Activated CD4-positive, alpha-beta memory T cell treated with anti-CD3 and anti-CD28 coated beads, Interleukin-2, amount 10 ng/mL, durations not matched to agents 7 days and 5 days (primary cell): ENCODE results near the gene GRM1. TPM values are rescaled to one million over a fixed set of nuclear protein-coding genes. Genes with fewer than 3 reads are reported as not detected.
"Not testable (repeated sequence)": the region's sequence is repeated elsewhere in the genome, so short reads cannot be mapped to it uniquely, and the experiment has no call there.

Experiments used
- CTCF ChIA-PET: fragments of 350-600 bp; sonication (Branson Sonifier 250); formaldehyde crosslinking; loops from one replicate; lab custom pipeline; 2021; ENCODE audit warnings: antibody characterized with exemption, inconsistent platforms; lab: Charles Lee
- POLR2A ChIA-PET: fragments of 350-600 bp; sonication (Branson Sonifier 250); formaldehyde crosslinking; loops from one replicate; lab custom pipeline; 2021; ENCODE audit warnings: antibody characterized with exemption; lab: Charles Lee
- DNase-seq: peaks from one replicate; pipeline ENCODE4 v3.0.0-alpha.2; 2020
- H3K27ac Mint-ChIP-seq: one replicate; pipeline ENCODE4 v1.8.0; 2021; ENCODE audit warnings: mild to moderate bottlenecking, mixed read lengths
- H3K27me3 Mint-ChIP-seq: one replicate; pipeline ENCODE4 v1.8.0; 2021; ENCODE audit warnings: mixed read lengths
- H3K36me3 Mint-ChIP-seq: one replicate; pipeline ENCODE4 v1.8.0; 2021; ENCODE audit warnings: low read depth, mixed read lengths
- H3K4me1 Mint-ChIP-seq: one replicate; pipeline ENCODE4 v1.8.0; 2021; ENCODE audit warnings: mixed read lengths
- H3K4me3 Mint-ChIP-seq: one replicate; pipeline ENCODE4 v1.8.0; 2021; ENCODE audit warnings: mild to moderate bottlenecking, mixed read lengths
- H3K9me3 Mint-ChIP-seq: one replicate; pipeline ENCODE4 v1.8.0; 2021; ENCODE audit warnings: mixed read lengths
- total RNA-seq, 2 experiments: library from RNA; stranded (reverse); gene quantifications; one replicate each; pipeline ENCODE4 v1.2.3, GENCODE V29; 2021

GRM1 gene
- total RNA-seq, 2 experiments from 2014 or later = not detected

DNA sequence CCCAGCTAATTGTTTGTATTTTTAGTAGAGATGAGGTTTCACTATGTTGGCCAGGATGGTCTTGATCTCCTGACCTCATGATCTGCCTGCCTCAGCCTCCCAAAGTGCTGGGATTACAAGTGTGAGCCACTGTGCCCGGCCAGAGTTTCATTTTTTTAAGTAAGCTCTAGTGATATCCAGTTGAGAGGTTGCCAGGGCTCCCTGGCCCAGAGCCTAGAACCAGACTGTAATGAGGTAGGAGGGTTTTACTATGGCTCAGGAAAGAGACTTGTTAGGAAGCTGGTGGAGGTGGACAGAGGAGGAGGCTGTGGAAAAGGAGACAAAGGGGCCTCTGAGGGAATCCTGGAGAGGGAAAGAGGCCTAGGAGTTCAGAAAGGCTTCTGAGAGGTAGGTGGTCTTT, 242.3 kb downstream of the GRM1 start:
- H3K36me3 Mint-ChIP-seq, POLR2A ChIA-PET, H3K27ac Mint-ChIP-seq, H3K4me1 Mint-ChIP-seq, DNase-seq, H3K9me3 Mint-ChIP-seq, CTCF ChIA-PET, H3K4me3 Mint-ChIP-seq, H3K27me3 Mint-ChIP-seq: not testable (repeated sequence)

GRCh38 chr6:146273490-146273889, 244.6 kb downstream of the GRM1 start:
- ChIA-PET CTCF (no interaction called here), POLR2A (no interaction called here)
- Mint-ChIP-seq H3K36me3 (no peaks in the 10 kb centered on the region), H3K9me3 (no peaks in the 10 kb centered on the region), H3K27ac (no peak overlapping the region), H3K4me1 (no peaks in the 10 kb centered on the region), H3K27me3 (no peaks in the 10 kb centered on the region), H3K4me3 (no peak overlapping the region)
- no peak for DNase-seq

DNA sequence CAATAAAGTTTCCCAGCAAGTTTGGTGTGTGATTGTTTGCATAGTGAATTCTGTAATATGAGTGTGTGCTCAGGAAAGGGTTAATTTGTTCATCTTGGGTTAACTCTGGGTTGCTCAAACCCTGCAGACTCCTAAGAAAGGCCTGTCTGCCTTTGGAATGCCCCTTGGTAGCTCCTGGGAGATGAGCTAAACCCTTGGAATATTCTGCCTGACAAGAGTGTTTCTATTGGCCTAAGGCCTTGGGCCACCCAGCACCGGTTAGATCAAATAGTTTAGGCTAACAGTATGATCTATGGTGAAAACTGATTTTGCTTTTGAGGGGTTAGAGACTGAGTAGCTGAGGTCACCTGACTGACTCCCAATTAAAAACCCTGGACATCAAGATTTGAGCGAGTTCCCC, 248.3 kb downstream of the GRM1 start:
- DNase-seq = no peak
- H3K4me3 Mint-ChIP-seq = no peak overlapping the region
- ChIA-PET POLR2A (no interaction called here), CTCF (no interaction called here)
- no peaks in the 10 kb centered on the region for H3K4me1 Mint-ChIP-seq
- H3K27me3 Mint-ChIP-seq = no peaks in the 10 kb centered on the region
- H3K9me3 Mint-ChIP-seq = no peaks in the 10 kb centered on the region
- H3K27ac Mint-ChIP-seq = no peak overlapping the region
- H3K36me3 Mint-ChIP-seq = no peaks in the 10 kb centered on the region

GRCh38 chr6:146281651-146282362, 252.9 kb downstream of the GRM1 start:
- ChIA-PET POLR2A (no interaction called here), CTCF (no interaction called here)
- no peaks in the 10 kb centered on the region for H3K36me3 Mint-ChIP-seq
- no peak overlapping the region for H3K27ac Mint-ChIP-seq
- no peak for DNase-seq
- H3K4me1 Mint-ChIP-seq = no peaks in the 10 kb centered on the region
- no peak overlapping the region for H3K4me3 Mint-ChIP-seq
- no peaks in the 10 kb centered on the region for H3K27me3 Mint-ChIP-seq
- no peaks in the 10 kb centered on the region for H3K9me3 Mint-ChIP-seq

GRCh38 chr6:146282837-146283236, 254.0 kb downstream of the GRM1 start:
- Mint-ChIP-seq H3K4me1 (no peaks in the 10 kb centered on the region), H3K27ac (no peak overlapping the region), H3K4me3 (no peak overlapping the region), H3K27me3 (no peaks in the 10 kb centered on the region), H3K36me3 (no peaks in the 10 kb centered on the region), H3K9me3 (no peaks in the 10 kb centered on the region)
- DNase-seq = no peak
- CTCF ChIA-PET = no interaction called here
- POLR2A ChIA-PET = no interaction called here

GRCh38 chr6:146284311-146284710, 255.4 kb downstream of the GRM1 start:
- CTCF ChIA-PET = no interaction called here
- POLR2A ChIA-PET = no interaction called here
- H3K36me3 Mint-ChIP-seq = no peaks in the 10 kb centered on the region
- H3K27ac Mint-ChIP-seq = no peak overlapping the region
- H3K27me3 Mint-ChIP-seq = no peaks in the 10 kb centered on the region
- no peak for DNase-seq
- no peaks in the 10 kb centered on the region for H3K9me3 Mint-ChIP-seq
- no peak overlapping the region for H3K4me3 Mint-ChIP-seq
- no peaks in the 10 kb centered on the region for H3K4me1 Mint-ChIP-seq

- no peaks in the 10 kb centered on the region for H3K36me3 Mint-ChIP-seq
- no peak for DNase-seq
- no peaks in the 10 kb centered on the region for H3K4me1 Mint-ChIP-seq
- no peaks in the 10 kb centered on the region for H3K27me3 Mint-ChIP-seq
- no peak overlapping the region for H3K4me3 Mint-ChIP-seq
- CTCF ChIA-PET = no interaction called here
- H3K9me3 Mint-ChIP-seq = no peaks in the 10 kb centered on the region
- POLR2A ChIA-PET = no interaction called here
- H3K27ac Mint-ChIP-seq = no peak overlapping the region
Measured at GRCh38 chr6:146286961-146287360, 258.1 kb downstream of the GRM1 start.

GRCh38 chr6:146287691-146288369, 259.0 kb downstream of the GRM1 start:
- H3K4me1 Mint-ChIP-seq = no peaks in the 10 kb centered on the region
- H3K36me3 Mint-ChIP-seq = no peaks in the 10 kb centered on the region
- POLR2A ChIA-PET = no interaction called here
- no peaks in the 10 kb centered on the region for H3K9me3 Mint-ChIP-seq
- H3K27me3 Mint-ChIP-seq = no peaks in the 10 kb centered on the region
- H3K4me3 Mint-ChIP-seq = no peak overlapping the region
- no peak for DNase-seq
- CTCF ChIA-PET = no interaction called here
- H3K27ac Mint-ChIP-seq = no peak overlapping the region

- Mint-ChIP-seq H3K4me1 (no peaks in the 10 kb centered on the region), H3K4me3 (no peak overlapping the region), H3K27me3 (no peaks in the 10 kb centered on the region), H3K27ac (no peak overlapping the region), H3K9me3 (no peaks in the 10 kb centered on the region), H3K36me3 (no peaks in the 10 kb centered on the region)
- DNase-seq = no peak
- CTCF ChIA-PET = no interaction called here
- POLR2A ChIA-PET = no interaction called here
Measured at GRCh38 chr6:146289816-146290588, 261.1 kb downstream of the GRM1 start.

DNA sequence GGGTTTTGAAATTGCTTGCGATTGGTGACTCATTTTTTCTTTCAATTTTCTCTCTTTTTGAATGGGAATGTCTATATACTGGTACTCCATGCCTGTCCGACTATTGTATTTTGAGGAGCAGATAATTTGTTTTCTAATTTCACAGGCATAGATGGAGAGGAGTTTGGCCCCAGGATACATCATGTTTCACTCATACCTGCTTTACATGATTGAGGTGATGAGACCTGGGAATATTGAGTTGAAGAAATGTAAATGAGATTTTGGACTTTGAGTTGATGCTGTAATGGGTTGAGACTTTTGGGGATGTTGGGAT, 261.7 kb downstream of the GRM1 start:
- no peak overlapping the region for H3K27ac Mint-ChIP-seq
- ChIA-PET CTCF (no interaction called here), POLR2A (no interaction called here)
- no peaks in the 10 kb centered on the region for H3K9me3 Mint-ChIP-seq
- H3K27me3 Mint-ChIP-seq = no peaks in the 10 kb centered on the region
- DNase-seq = no peak
- no peaks in the 10 kb centered on the region for H3K36me3 Mint-ChIP-seq
- no peak overlapping the region for H3K4me3 Mint-ChIP-seq
- H3K4me1 Mint-ChIP-seq = no peaks in the 10 kb centered on the region

GRCh38 chr6:146292506-146292905, 263.6 kb downstream of the GRM1 start:
- CTCF ChIA-PET = no interaction called here
- POLR2A ChIA-PET = no interaction called here

GRCh38 chr6:146295695-146296094, 266.8 kb downstream of the GRM1 start:
- Mint-ChIP-seq H3K4me1 (no peaks in the 10 kb centered on the region), H3K36me3 (no peaks in the 10 kb centered on the region), H3K4me3 (no peak overlapping the region), H3K27me3 (no peaks in the 10 kb centered on the region), H3K9me3 (no peaks in the 10 kb centered on the region), H3K27ac (no peak overlapping the region)
- DNase-seq = no peak
- CTCF ChIA-PET = no interaction called here
- POLR2A ChIA-PET = no interaction called here

More at GRCh38 chr6:146292506-146292905, 263.6 kb downstream of the GRM1 start:
- H3K4me3 Mint-ChIP-seq = no peak overlapping the region
- DNase-seq = no peak
- no peaks in the 10 kb centered on the region for H3K27me3 Mint-ChIP-seq
- no peaks in the 10 kb centered on the region for H3K9me3 Mint-ChIP-seq
- no peaks in the 10 kb centered on the region for H3K36me3 Mint-ChIP-seq
- no peak overlapping the region for H3K27ac Mint-ChIP-seq
- no peaks in the 10 kb centered on the region for H3K4me1 Mint-ChIP-seq

GRCh38 chr6:146297815-146298214, 269.0 kb downstream of the GRM1 start:
- ChIA-PET CTCF (no interaction called here), POLR2A (no interaction called here)
- H3K4me1 Mint-ChIP-seq = no peaks in the 10 kb centered on the region
- H3K27ac Mint-ChIP-seq = no peak overlapping the region
- no peaks in the 10 kb centered on the region for H3K36me3 Mint-ChIP-seq
- DNase-seq = no peak
- no peaks in the 10 kb centered on the region for H3K27me3 Mint-ChIP-seq
- no peak overlapping the region for H3K4me3 Mint-ChIP-seq
- H3K9me3 Mint-ChIP-seq = no peaks in the 10 kb centered on the region
